Measurements from ENCODE around the gene CENATAC. TPM values are rescaled to one million over a fixed set of nuclear protein-coding genes. Genes with fewer than 3 reads are reported as not detected.
A peak's percentile ranks its signal among the peaks of the same experiment; 100 is the strongest.

The CENATAC gene
- total and polyA plus RNA-seq, 2 experiments from 2014 or later, result 31.7 to 34.5 TPM

GRCh38 chr11:119029340-119030028 lies 31.5 kb downstream of the CENATAC start:
- Histone ChIP-seq H3K79me2 (replicated peaks; ENCODE audit: insufficient read depth) (peaks cover 8% of the 10 kb centered on the region), H3F3A (replicated peaks; ENCODE audit: low read depth) (peaks cover 28% of the 10 kb centered on the region), H3K4me2 (peak overlapping the region; percentile 98), H3K36me3 (ENCODE audit: insufficient read depth) (peaks cover under 1% of the 10 kb centered on the region; the same call in 1 of the 2 replicates), H3K27ac (ENCODE audit: low read depth) (0 out of 2 replicates have a peak overlapping the region, but pooled peaks have one; percentile 92), H3K4me1 (ENCODE audit: insufficient read depth) (peaks cover 14% of the 10 kb centered on the region), H3K27me3 (ENCODE audit: insufficient read depth) (no peaks in the 10 kb centered on the region), H3K9me2 (ENCODE audit: insufficient read depth) (no peaks in the 10 kb centered on the region), H4K20me1 (replicated peaks; ENCODE audit: insufficient read depth) (peaks cover 3% of the 10 kb centered on the region; the same call in 1 of the 2 replicates), H2AFZ (peak overlapping the region; percentile 91; the same call in 1 of the 2 replicates), H3K4me3 (peak overlapping the region; percentile 91)
- ATAC-seq (peak; percentile 10), DNase-seq (ENCODE audit: low spot score) (no peak)
- peak overlapping the region; percentile 32 for H3K27ac Mint-ChIP-seq
- peaks cover 28% of the 10 kb centered on the region for H3K27me3 Mint-ChIP-seq (ENCODE audit: insufficient read depth, low read depth, poor library complexity)
- no peak for TF ChIP-seq ZNF331 (CRISPR knock-in tag; IDR thresholded peaks at IDR 0.05; ENCODE audit: low read depth)
- TF ChIP-seq ZNF462 (CRISPR knock-in tag; IDR thresholded peaks at IDR 0.05), result no peak
- no peak for TF ChIP-seq POLR2AphosphoS5 (IDR thresholded peaks at IDR 0.05; ENCODE audit: low read depth)
- TF ChIP-seq JUNB (IDR thresholded peaks at IDR 0.05; ENCODE audit: unreplicated experiment), result no peak
- TF ChIP-seq REST (IDR thresholded peaks at IDR 0.05; ENCODE audit: unreplicated experiment), result no peak
- TF ChIP-seq EZH2 (IDR thresholded peaks at IDR 0.05; ENCODE audit: low read depth, unreplicated experiment), result no peak
- TF ChIP-seq ZNF114 (CRISPR knock-in tag; IDR thresholded peaks at IDR 0.05), result no peak
- no peak for TF ChIP-seq CREB1 (CRISPR knock-in tag; IDR thresholded peaks at IDR 0.05; ENCODE audit: low read depth)
- TF ChIP-seq ETS1 (IDR thresholded peaks at IDR 0.05), result no peak
- no peak for TF ChIP-seq EZH2phosphoT487 (IDR thresholded peaks at IDR 0.05; ENCODE audit: unreplicated experiment)
- TF ChIP-seq NANOG (IDR thresholded peaks at IDR 0.05; ENCODE audit: borderline replicate concordance), result no peak
- no peak for TF ChIP-seq STAT1 (IDR thresholded peaks at IDR 0.05; ENCODE audit: unreplicated experiment)
- H3K36me3 Mint-ChIP-seq (ENCODE audit: low read depth), result peaks cover 40% of the 10 kb centered on the region
- H3K9me3 Mint-ChIP-seq, result no peaks in the 10 kb centered on the region; the same call in 2 of the 3 replicates
- peaks cover 28% of the 10 kb centered on the region for H3K4me1 Mint-ChIP-seq
- peak overlapping the region; percentile 76 for H3K4me3 Mint-ChIP-seq

Data from GM23338 (cell line).